ENCODE measurements around the gene DCANP1.

DNA sequence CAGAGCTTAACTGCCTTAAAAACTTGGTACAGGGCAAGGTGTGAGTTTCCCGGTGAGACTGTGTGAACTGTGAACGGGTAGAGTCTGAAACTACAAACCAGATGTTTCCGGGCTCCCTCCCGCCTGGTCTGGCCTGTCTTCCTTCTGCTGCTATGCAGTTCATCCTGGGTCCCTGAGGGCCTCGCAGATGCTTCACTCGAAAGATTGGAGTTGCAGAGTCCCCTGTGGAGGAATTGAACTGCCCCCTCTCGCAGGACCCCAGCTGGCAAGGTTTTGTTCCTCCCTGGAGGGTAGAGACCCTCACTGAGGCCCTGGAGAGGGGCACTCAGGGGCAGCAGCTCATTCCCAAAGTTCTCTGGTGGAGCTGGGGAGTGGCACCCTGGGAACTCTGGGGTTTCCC is 533 bp downstream of the DCANP1 start:
- TF ChIP-seq, protein P1, sequence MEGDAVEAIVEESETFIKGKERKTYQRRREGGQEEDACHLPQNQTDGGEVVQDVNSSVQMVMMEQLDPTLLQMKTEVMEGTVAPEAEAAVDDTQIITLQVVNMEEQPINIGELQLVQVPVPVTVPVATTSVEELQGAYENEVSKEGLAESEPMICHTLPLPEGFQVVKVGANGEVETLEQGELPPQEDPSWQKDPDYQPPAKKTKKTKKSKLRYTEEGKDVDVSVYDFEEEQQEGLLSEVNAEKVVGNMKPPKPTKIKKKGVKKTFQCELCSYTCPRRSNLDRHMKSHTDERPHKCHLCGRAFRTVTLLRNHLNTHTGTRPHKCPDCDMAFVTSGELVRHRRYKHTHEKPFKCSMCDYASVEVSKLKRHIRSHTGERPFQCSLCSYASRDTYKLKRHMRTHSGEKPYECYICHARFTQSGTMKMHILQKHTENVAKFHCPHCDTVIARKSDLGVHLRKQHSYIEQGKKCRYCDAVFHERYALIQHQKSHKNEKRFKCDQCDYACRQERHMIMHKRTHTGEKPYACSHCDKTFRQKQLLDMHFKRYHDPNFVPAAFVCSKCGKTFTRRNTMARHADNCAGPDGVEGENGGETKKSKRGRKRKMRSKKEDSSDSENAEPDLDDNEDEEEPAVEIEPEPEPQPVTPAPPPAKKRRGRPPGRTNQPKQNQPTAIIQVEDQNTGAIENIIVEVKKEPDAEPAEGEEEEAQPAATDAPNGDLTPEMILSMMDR (IDR thresholded peaks at IDR 0.05): no peak
- no peak for TF ChIP-seq POLR2A (IDR thresholded peaks at IDR 0.05)

Measured in testis (tissue), 2 donors.